Epidermal melanocyte (primary cell): Measurements from ENCODE around the gene TXNDC12.
A peak's percentile ranks its signal among the peaks of the same experiment; 100 is the strongest.

Experiments used
- DNase-seq: peaks from one replicate; pipeline ENCODE4 v3.0.0; 2011; ENCODE audit warnings: low spot score; ENCODE audit not compliant: insufficient read length

The TXNDC12 gene

GRCh38 chr1:52002038-52002917, 52.7 kb downstream of the TXNDC12 start:
- peak; percentile 94 for DNase-seq

GRCh38 chr1:51998701-51999100, 56.3 kb downstream of the TXNDC12 start:
- no peak for DNase-seq

GRCh38 chr1:51997974-51998382, 57.0 kb downstream of the TXNDC12 start:
- DNase-seq: no peak

- DNase-seq: peak; percentile 42
These were observed 64.5 kb downstream of the TXNDC12 start, which contains the start of gene RAB3B for GRCh38 chr1:51990478-51990965. Gene RAB3B (minus strand): TSS chr1:51990700. CDS start chr1:51977117, 13,583 bp downstream.

GRCh38 chr1:51989582-51990477, 65.2 kb downstream of the TXNDC12 start:
- DNase-seq: no peak

- DNase-seq: no peak
These were observed 66.7 kb downstream of the TXNDC12 start for GRCh38 chr1:51988254-51988653.

GRCh38 chr1:51986718-51987117, 68.3 kb downstream of the TXNDC12 start:
- no peak for DNase-seq

GRCh38 chr1:51982161-51982560, 72.8 kb downstream of the TXNDC12 start:
- DNase-seq: no peak

GRCh38 chr1:51981555-51981954, 73.4 kb downstream of the TXNDC12 start:
- DNase-seq: no peak

- no peak for DNase-seq
These were observed 76.9 kb downstream of the TXNDC12 start for GRCh38 chr1:51978099-51978498.

- no peak for DNase-seq
These were observed 78.0 kb downstream of the TXNDC12 start for GRCh38 chr1:51976846-51977602.

GRCh38 chr1:51973587-51974474, 81.2 kb downstream of the TXNDC12 start:
- DNase-seq: peak; percentile 66
